HL-60 (cell line): ENCODE data around the gene CRIM1.

ENCODE experiments used
- DNase-seq, 2 experiments: peaks; one replicate each; pipeline ENCODE4 v3.0.0-alpha.2; 2010 to 2020; ENCODE audit warnings: low read depth in 1 of 2, low spot score in 1 of 2
- H3K27ac ChIP-seq: fragments of 250-450 bp; sonication (Bioruptor Pico); replicated peaks from 2 replicates; pipeline ENCODE4 v1.5.1; 2020; ENCODE audit warnings: mild to moderate bottlenecking, moderate library complexity
- H3K27me3 ChIP-seq: fragments of 250-450 bp; sonication (Bioruptor Pico); 2 replicates; pipeline ENCODE4 v1.5.1; 2021; ENCODE audit warnings: mild to moderate bottlenecking, moderate library complexity; ENCODE audit not compliant: insufficient read depth, poor library complexity, severe bottlenecking
- H3K4me3 ChIP-seq: replicated peaks from 2 replicates; pipeline ENCODE4 v1.5.1; 2011; ENCODE audit warnings: mild to moderate bottlenecking, control low read depth, low read length; ENCODE audit not compliant: insufficient read depth
- GABPA ChIP-seq: IDR thresholded peaks from 2 replicates; pipeline ENCODE4 v1.6.1; 2012; ENCODE audit warnings: low read depth
- POLR2AphosphoS5 ChIP-seq: IDR thresholded peaks from 2 replicates; pipeline ENCODE4 v1.6.1; 2012; ENCODE audit warnings: low read depth
- SPI1 ChIP-seq: IDR thresholded peaks from 2 replicates; pipeline ENCODE4 v1.6.1; 2012; ENCODE audit warnings: low read depth, mild to moderate bottlenecking, borderline replicate concordance
- TF ChIP-seq, protein P1 (sequence below): IDR thresholded peaks from 2 replicates; pipeline ENCODE4 v1.6.1; 2012; ENCODE audit warnings: low read depth; ENCODE audit not compliant: insufficient replicate concordance
- TF ChIP-seq, protein P2 (sequence below): IDR thresholded peaks from one replicate; pipeline ENCODE4 v1.5.1; 2011; ENCODE audit warnings: low read length, control low read depth, inconsistent platforms; ENCODE audit not compliant: insufficient read depth

The CRIM1 gene

DNA sequence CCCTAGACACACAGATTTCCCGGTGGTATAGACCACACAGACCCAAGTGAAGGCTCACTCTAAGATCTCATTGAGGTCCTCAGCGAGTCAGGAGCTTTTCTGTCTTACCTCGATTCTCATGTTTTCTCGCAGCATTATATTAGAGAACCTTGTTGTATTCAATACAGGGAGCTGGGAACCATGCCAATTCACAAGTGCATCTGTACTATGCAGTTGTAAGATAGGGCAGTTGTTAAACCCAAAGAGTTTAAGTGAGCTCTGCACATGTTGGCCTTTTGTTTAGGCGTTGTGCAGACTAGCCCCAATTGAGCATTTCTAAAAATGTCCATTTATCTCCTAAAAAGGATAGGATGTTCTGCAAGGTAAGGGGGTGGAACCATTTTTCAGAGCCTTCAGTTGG lies 182.8 kb downstream of the CRIM1 start:
- no peak for TF ChIP-seq POLR2AphosphoS5
- TF ChIP-seq, protein P1, sequence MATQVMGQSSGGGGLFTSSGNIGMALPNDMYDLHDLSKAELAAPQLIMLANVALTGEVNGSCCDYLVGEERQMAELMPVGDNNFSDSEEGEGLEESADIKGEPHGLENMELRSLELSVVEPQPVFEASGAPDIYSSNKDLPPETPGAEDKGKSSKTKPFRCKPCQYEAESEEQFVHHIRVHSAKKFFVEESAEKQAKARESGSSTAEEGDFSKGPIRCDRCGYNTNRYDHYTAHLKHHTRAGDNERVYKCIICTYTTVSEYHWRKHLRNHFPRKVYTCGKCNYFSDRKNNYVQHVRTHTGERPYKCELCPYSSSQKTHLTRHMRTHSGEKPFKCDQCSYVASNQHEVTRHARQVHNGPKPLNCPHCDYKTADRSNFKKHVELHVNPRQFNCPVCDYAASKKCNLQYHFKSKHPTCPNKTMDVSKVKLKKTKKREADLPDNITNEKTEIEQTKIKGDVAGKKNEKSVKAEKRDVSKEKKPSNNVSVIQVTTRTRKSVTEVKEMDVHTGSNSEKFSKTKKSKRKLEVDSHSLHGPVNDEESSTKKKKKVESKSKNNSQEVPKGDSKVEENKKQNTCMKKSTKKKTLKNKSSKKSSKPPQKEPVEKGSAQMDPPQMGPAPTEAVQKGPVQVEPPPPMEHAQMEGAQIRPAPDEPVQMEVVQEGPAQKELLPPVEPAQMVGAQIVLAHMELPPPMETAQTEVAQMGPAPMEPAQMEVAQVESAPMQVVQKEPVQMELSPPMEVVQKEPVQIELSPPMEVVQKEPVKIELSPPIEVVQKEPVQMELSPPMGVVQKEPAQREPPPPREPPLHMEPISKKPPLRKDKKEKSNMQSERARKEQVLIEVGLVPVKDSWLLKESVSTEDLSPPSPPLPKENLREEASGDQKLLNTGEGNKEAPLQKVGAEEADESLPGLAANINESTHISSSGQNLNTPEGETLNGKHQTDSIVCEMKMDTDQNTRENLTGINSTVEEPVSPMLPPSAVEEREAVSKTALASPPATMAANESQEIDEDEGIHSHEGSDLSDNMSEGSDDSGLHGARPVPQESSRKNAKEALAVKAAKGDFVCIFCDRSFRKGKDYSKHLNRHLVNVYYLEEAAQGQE: no peak
- TF ChIP-seq, protein P2, sequence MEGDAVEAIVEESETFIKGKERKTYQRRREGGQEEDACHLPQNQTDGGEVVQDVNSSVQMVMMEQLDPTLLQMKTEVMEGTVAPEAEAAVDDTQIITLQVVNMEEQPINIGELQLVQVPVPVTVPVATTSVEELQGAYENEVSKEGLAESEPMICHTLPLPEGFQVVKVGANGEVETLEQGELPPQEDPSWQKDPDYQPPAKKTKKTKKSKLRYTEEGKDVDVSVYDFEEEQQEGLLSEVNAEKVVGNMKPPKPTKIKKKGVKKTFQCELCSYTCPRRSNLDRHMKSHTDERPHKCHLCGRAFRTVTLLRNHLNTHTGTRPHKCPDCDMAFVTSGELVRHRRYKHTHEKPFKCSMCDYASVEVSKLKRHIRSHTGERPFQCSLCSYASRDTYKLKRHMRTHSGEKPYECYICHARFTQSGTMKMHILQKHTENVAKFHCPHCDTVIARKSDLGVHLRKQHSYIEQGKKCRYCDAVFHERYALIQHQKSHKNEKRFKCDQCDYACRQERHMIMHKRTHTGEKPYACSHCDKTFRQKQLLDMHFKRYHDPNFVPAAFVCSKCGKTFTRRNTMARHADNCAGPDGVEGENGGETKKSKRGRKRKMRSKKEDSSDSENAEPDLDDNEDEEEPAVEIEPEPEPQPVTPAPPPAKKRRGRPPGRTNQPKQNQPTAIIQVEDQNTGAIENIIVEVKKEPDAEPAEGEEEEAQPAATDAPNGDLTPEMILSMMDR: no peak
- no peak for TF ChIP-seq SPI1
- no peak for TF ChIP-seq GABPA
- no peak overlapping the region for H3K27ac ChIP-seq
- DNase-seq: no peak
- H3K4me3 ChIP-seq: no peak overlapping the region
- H3K27me3 ChIP-seq: no peaks in the 10 kb centered on the region

DNA sequence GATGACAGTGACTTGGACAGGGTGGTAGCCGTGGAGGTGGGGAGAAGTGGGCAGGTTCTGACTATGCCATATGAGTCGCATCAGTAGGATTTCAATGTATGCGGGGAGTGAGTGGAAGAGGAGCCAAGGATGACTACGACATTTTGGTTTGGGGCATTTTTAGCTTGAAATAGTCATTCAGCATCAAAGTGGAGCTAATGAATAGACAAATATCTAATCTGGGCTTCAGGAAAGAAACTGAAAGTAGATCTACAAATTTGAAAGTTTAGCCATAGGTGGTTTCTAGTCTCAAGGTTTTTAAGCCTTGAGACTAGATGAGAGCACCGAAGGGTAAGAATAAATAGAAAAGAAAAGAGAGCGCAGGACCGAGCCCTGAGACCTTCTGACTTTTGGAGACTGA lies 184.1 kb downstream of the CRIM1 start:
- no peaks in the 10 kb centered on the region for H3K27me3 ChIP-seq
- no peak overlapping the region for H3K4me3 ChIP-seq
- no peak overlapping the region for H3K27ac ChIP-seq
- TF ChIP-seq GABPA (no peak), SPI1 (no peak), POLR2AphosphoS5 (no peak)
- TF ChIP-seq, protein P2: no peak
- TF ChIP-seq, protein P1: no peak
- no peak for DNase-seq

DNA sequence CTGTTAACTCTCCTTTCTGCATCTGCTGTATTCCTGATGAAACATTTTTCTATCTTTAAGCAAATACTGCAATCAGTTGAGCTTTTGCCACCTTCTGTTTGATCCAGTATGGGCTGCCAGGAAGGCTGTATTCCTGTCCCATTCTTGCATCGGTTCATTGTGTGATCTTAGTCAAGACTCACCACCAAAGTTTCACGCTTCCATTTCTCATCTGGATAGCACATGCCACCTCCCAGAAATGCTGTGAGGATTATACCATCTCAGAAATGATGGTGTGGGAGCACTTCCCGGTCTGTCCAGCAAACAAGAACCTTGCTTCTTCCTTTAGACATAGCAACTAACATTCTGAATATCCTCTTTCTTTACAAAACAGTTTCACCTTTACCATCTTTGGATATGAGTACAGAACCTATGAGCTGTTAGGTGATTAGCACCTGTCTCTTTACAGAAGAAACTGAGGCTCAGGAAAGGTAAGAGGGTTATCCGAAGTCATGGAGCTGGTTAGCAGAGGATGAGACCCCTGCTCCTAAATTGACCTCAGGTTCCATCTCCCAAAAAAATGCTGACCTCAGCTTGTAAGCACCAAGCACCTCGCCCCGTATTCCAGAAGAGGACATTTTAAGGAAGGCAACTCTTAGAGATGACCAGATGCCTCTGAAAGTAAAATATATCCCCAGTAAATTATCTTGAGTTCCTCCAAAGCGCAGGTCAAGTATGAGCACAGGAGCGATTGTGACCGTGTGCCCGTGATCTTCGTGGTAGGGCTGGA lies 185.6 kb downstream of the CRIM1 start:
- Histone ChIP-seq H3K27ac (no peak overlapping the region), H3K27me3 (no peaks in the 10 kb centered on the region), H3K4me3 (no peak overlapping the region)
- TF ChIP-seq GABPA: no peak
- TF ChIP-seq SPI1: no peak
- TF ChIP-seq, protein P2: no peak
- TF ChIP-seq, protein P1: no peak
- no peak for TF ChIP-seq POLR2AphosphoS5
- DNase-seq: no peak
